T-helper 2 cell treated with Interferon-gamma antibody and Interleukin-4, amounts not matched to agents 100 ng/mL and 5 ng/mL, for 36 hours (primary cell): ENCODE results near the gene OVOL2. TPM values are rescaled to one million over a fixed set of nuclear protein-coding genes. Genes with fewer than 3 reads are reported as not detected.

Experiments used
- intact Hi-C: fragments of 100-400 bp; cut with micrococcal nuclease; formaldehyde crosslinking; loops from one replicate; pipeline ENCODE4 v1.15.1; 2023
- total RNA-seq: library from RNA; stranded (reverse); gene quantifications from 2 replicates; pipeline ENCODE4 v1.2.3, GENCODE V29; 2022

OVOL2 gene
- total RNA-seq, 1 donor from 2014 or later: not detected

DNA sequence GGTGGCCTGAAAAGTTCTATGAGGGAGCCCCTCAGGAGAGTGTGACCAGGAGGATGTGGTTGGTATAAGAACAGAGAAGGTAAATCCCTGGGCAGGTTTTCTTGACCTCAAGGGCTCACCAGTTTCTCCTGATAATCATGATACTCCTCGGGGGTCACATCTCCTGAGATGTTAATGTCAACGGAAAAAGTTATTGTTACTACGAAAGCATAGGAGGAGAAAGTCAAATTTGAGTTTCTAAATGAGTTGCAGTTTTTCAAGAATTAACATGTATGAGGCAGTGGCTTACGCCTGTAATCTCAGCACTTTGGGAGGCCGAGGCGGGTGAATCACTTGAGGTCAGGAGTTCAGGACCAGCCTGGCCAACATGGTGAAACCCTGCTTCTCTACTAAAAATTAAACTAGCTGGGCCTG, 65.5 kb downstream of the OVOL2 start:
- intact Hi-C loops: loop anchor here (1.0 kb wide), 1 partner anchor 23 kb away; the partner anchor contains the start of gene MGME1

DNA sequence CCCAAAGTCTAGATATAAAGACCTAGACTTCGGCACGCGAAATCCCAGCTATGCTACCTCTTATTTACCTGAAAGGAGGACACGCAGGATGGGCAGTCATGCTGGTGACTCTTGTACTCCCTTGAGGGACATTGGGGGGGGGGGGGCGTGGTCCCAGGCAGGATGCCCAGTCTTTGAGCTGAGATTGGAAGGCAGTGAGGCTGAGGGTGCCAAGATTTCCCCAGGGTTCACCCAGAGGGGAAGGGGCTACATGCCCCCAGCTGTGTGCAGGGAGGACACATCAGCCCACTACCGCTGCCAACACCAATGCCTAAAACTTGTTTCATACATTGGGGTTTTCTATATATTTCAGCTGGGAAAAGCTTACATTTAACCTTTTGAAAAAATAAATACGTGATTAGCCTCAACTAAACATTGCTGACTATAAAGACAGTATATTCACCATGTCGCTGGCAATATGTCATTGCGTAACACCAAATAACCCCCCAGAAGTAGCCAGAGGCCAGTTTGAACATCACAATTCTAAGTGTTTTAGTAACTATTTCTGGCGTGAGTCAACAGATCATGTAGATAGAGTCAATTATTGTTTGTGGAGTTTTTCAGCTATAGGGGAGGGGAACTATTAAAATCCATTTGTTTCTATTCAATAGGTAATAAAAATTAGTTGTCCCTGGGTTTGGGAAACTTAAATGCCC, 67.3 kb downstream of the OVOL2 start:
- intact Hi-C loops: no loop called here

DNA sequence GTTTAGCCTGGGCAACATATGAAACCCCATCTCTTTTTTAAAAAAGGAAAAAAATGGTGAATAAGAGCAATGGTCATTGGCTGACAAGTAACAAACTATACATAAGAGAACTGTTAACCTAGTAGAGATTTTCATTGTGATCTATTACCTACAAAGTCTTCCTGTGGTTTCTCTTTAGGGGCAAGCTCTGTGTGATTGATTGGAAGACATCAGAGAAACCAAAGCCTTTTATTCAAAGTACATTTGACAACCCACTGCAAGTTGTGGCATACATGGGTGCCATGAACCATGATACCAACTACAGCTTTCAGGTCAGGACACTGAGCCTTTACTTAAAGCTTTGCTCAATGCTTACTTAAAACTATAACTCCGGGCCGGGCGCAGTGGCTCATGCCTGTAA, 69.7 kb downstream of the OVOL2 start:
- intact Hi-C loops: no loop called here

DNA sequence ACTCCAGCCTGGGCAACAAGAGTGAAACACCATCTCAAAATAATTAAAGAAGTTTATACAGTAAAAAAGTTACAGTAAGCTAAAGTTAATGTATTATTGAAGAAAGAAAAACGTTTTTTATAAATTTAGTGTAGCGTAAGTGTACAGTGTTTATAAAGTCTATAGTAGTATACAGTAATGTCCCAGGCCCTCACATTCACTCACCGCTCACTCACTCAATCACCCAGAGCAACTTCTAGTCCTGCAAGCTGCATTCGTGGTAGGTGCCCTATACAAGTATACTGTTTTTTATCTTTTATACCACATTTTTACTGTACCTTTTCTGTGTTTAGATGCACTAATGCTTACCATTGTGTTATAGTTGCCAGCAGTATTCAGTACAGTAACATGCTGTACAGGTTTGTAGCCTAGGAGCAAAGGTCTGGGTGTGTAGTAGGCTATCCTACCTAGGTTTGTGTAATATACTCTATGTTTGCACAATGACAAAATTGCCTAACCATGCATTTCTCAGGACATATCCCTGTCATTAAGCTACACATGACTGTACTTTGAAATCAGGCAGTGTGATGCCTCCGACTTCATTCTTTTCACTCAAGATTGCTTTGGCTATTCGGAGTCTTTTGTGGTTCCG, 72.2 kb downstream of the OVOL2 start:
- intact Hi-C loops: no loop called here

DNA sequence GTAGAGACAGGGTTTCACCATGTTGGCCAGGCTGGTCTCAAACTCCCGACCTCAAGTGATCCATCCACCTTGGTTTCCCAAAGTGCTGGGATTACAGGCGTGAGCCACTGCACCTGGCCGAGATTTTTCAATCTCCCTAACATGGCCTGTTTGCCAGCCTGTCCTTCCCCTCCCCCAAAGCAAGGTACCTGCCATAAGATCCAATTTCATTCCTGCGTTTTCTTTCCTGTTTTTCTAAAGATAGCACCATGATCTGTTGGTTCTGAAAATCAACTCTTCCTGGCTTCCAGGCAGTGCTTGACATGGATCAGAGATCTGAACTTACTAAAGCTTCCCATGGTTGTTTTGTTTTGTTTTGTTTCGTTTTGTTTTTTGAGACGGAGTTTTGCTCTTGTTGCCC, 81.4 kb downstream of the OVOL2 start:
- intact Hi-C loops: no loop called here

Other genes starting within 250 kb of the OVOL2 start
- gene SNX5, start 89.1 kb downstream of the OVOL2 start, total RNA-seq: 178 and 192 TPM in 2 replicates
- gene MGME1, start 88.9 kb downstream of the OVOL2 start, total RNA-seq: 31.9 and 35.5 TPM in 2 replicates
- 16.8 and 17.0 TPM in 2 replicates for gene KAT14, start 79.9 kb upstream of the OVOL2 start, total RNA-seq
- 13.5 and 14.9 TPM in 2 replicates for gene PET117, start 79.9 kb upstream of the OVOL2 start, total RNA-seq
- 7.7 and 7.9 TPM in 2 replicates for gene ZNF133, start 230.6 kb upstream of the OVOL2 start, total RNA-seq